Measurements from ENCODE around the gene N4BP2L1.

Gene N4BP2L1

GRCh38 chr13:32427852-32428580 lies at the start of gene N4BP2L1:
TSS of gene N4BP2L1 (minus strand) at chr13:32428130. CDS start at chr13:32428082, 48 bp downstream.
- no peak for FAIRE-seq

GRCh38 chr13:32476892-32477291 lies 49.0 kb upstream of the N4BP2L1 start:
- FAIRE-seq = no peak

- FAIRE-seq = no peak
Measured at GRCh38 chr13:32476021-32476731, 48.2 kb upstream of the N4BP2L1 start.

GRCh38 chr13:32474999-32475792 lies 47.3 kb upstream of the N4BP2L1 start:
- FAIRE-seq = no peak

- FAIRE-seq = no peak
Measured at GRCh38 chr13:32473650-32474049, 45.7 kb upstream of the N4BP2L1 start.

GRCh38 chr13:32472194-32472621 lies 44.3 kb upstream of the N4BP2L1 start:
- FAIRE-seq = no peak

GRCh38 chr13:32471187-32471922 lies 43.4 kb upstream of the N4BP2L1 start:
- FAIRE-seq = no peak

- no peak for FAIRE-seq
Measured at GRCh38 chr13:32468502-32469142, 40.7 kb upstream of the N4BP2L1 start.

- no peak for FAIRE-seq
Measured at GRCh38 chr13:32456591-32456990, 28.7 kb upstream of the N4BP2L1 start.

- no peak for FAIRE-seq
Measured at GRCh38 chr13:32455594-32455903, 27.6 kb upstream of the N4BP2L1 start.

- no peak for FAIRE-seq
Measured at GRCh38 chr13:32454886-32455593, 27.1 kb upstream of the N4BP2L1 start.

- no peak for FAIRE-seq
Measured at GRCh38 chr13:32453981-32454380, 26.1 kb upstream of the N4BP2L1 start.

- no peak for FAIRE-seq
Measured at GRCh38 chr13:32448972-32449371, 21.0 kb upstream of the N4BP2L1 start.

GRCh38 chr13:32447894-32448623 lies 20.1 kb upstream of the N4BP2L1 start:
- FAIRE-seq = no peak

- FAIRE-seq = no peak
Measured at GRCh38 chr13:32446773-32447465, 19.0 kb upstream of the N4BP2L1 start.

- no peak for FAIRE-seq
Measured at GRCh38 chr13:32446220-32446619, 18.3 kb upstream of the N4BP2L1 start.

GRCh38 chr13:32445461-32445860 lies 17.5 kb upstream of the N4BP2L1 start:
- FAIRE-seq = no peak

GRCh38 chr13:32443111-32443510 lies 15.2 kb upstream of the N4BP2L1 start:
- FAIRE-seq = no peak

- FAIRE-seq = no peak
Measured at GRCh38 chr13:32438871-32439270, 10.9 kb upstream of the N4BP2L1 start.

- FAIRE-seq = no peak
Measured at GRCh38 chr13:32432856-32433255, 4.9 kb upstream of the N4BP2L1 start.
